SU-DHL-6 (cell line): ENCODE results near the gene MIA2.

Experiments used
- H2AFZ ChIP-seq: fragments of 200-600 bp; sonication (generic); 2 replicates; pipeline ENCODE4 v1.6.1; 2014; ENCODE audit warnings: low read depth, mild to moderate bottlenecking, moderate library complexity, mixed read lengths, antibody characterized with exemption, low read length; ENCODE audit not compliant: severe bottlenecking
- H3F3A ChIP-seq: fragments of 200-600 bp; shearing (Covaris generic); 2 replicates; pipeline ENCODE4 v1.6.0; 2016; ENCODE audit warnings: antibody characterized with exemption, mild to moderate bottlenecking; ENCODE audit not compliant: insufficient read depth
- H3K27ac ChIP-seq: fragments of 200-600 bp; sonication (generic); 2 replicates; pipeline ENCODE4 v1.5.1; 2016; ENCODE audit warnings: low read depth, mild to moderate bottlenecking, low read length, moderate library complexity, mixed read lengths
- H3K27me3 ChIP-seq: fragments of 200-600 bp; sonication (generic), shearing (Covaris generic); 2 replicates; pipeline ENCODE4 v1.6.0; 2014; ENCODE audit warnings: mild to moderate bottlenecking, low read length
- H3K36me3 ChIP-seq: fragments of 200-600 bp; sonication (generic); 2 replicates; pipeline ENCODE4 v1.6.1; 2014; ENCODE audit warnings: mild to moderate bottlenecking, low read length, mixed read lengths
- H3K4me2 ChIP-seq: fragments of 300-600, 200-600 bp; shearing (Covaris generic), sonication (generic); 2 replicates; pipeline ENCODE4 v1.6.0; 2014; ENCODE audit warnings: low read length, low read depth, mild to moderate bottlenecking; ENCODE audit not compliant: poor library complexity, severe bottlenecking
- H3K4me3 ChIP-seq: fragments of 200-600 bp; sonication (generic); 2 replicates; pipeline ENCODE4 v1.5.1; 2014; ENCODE audit warnings: antibody characterized with exemption, low read length, mild to moderate bottlenecking, mixed read lengths; ENCODE audit not compliant: insufficient read depth, poor library complexity, severe bottlenecking
- H3K79me2 ChIP-seq: fragments of 200-600 bp; sonication (generic); 2 replicates; pipeline ENCODE4 v1.6.1; 2014; ENCODE audit warnings: mild to moderate bottlenecking, low read length, moderate library complexity; ENCODE audit not compliant: insufficient read depth
- H3K9ac ChIP-seq: fragments of 200-600 bp; sonication (generic); 2 replicates; pipeline ENCODE4 v1.7.0; 2014; ENCODE audit warnings: mild to moderate bottlenecking, low read length
- H3K9me2 ChIP-seq: fragments of 200-600 bp; sonication (generic); replicated peaks from 2 replicates; pipeline ENCODE4 v1.6.1; 2014; ENCODE audit warnings: low read length; ENCODE audit not compliant: insufficient read depth
- H3K9me3 ChIP-seq: fragments of 200-600 bp; sonication (generic); 2 replicates; pipeline ENCODE4 v1.6.1; 2014; ENCODE audit warnings: low read length, mixed read lengths; ENCODE audit not compliant: insufficient read depth
- H4K20me1 ChIP-seq: fragments of 200-600 bp; sonication (generic); 2 replicates; pipeline ENCODE4 v1.6.1; 2014; ENCODE audit warnings: low read depth, mild to moderate bottlenecking, antibody characterized with exemption, low read length, moderate library complexity, mixed read lengths
- CTCF ChIP-seq: fragments of 200-600 bp; sonication (generic); IDR thresholded peaks from one replicate; pipeline ENCODE4 v1.5.1; 2017; ENCODE audit warnings: antibody characterized with exemption, mild to moderate bottlenecking, low read length, moderate library complexity; ENCODE audit not compliant: insufficient read depth, poor library complexity, severe bottlenecking
- EZH2phosphoT487 ChIP-seq: fragments of 200-600 bp; sonication (generic), shearing (Covaris generic); conservative IDR thresholded peaks from 2 replicates; pipeline ENCODE4 v1.6.1; 2018; ENCODE audit warnings: mild to moderate bottlenecking, antibody characterized with exemption, low read length, moderate library complexity, mixed read lengths

The MIA2 gene

GRCh38 chr14:39320318-39320717, 86.6 kb downstream of the MIA2 start:
- H3K4me3 ChIP-seq = no peak overlapping the region
- H2AFZ ChIP-seq = no peak overlapping the region
- H3F3A ChIP-seq = no peaks in the 10 kb centered on the region; the same call in 1 of the 2 replicates
- no peaks in the 10 kb centered on the region for H3K27me3 ChIP-seq
- no peak overlapping the region for H3K9ac ChIP-seq
- TF ChIP-seq CTCF = no peak
- TF ChIP-seq EZH2phosphoT487 = no peak
- H3K9me3 ChIP-seq = no peaks in the 10 kb centered on the region
- H4K20me1 ChIP-seq = no peaks in the 10 kb centered on the region
- H3K79me2 ChIP-seq = no peaks in the 10 kb centered on the region
- H3K9me2 ChIP-seq = no peaks in the 10 kb centered on the region
- no peak overlapping the region for H3K4me2 ChIP-seq
- no peak overlapping the region for H3K27ac ChIP-seq
- H3K36me3 ChIP-seq = no peaks in the 10 kb centered on the region; the same call in none of the 2 replicates

GRCh38 chr14:39322807-39323206, 89.1 kb downstream of the MIA2 start:
- Histone ChIP-seq H4K20me1 (no peaks in the 10 kb centered on the region), H3K9me2 (no peaks in the 10 kb centered on the region), H3F3A (no peaks in the 10 kb centered on the region; the same call in 1 of the 2 replicates), H3K4me2 (no peak overlapping the region), H3K27me3 (no peaks in the 10 kb centered on the region), H3K27ac (no peak overlapping the region), H3K9me3 (no peaks in the 10 kb centered on the region), H3K36me3 (peaks cover 6% of the 10 kb centered on the region), H3K9ac (no peak overlapping the region), H2AFZ (no peak overlapping the region), H3K79me2 (no peaks in the 10 kb centered on the region), H3K4me3 (no peak overlapping the region)
- TF ChIP-seq EZH2phosphoT487 (no peak), CTCF (no peak)

- Histone ChIP-seq H3K9me2 (no peaks in the 10 kb centered on the region), H3K9me3 (no peaks in the 10 kb centered on the region), H3K79me2 (no peaks in the 10 kb centered on the region), H2AFZ (no peak overlapping the region), H3K9ac (no peak overlapping the region), H3K27me3 (no peaks in the 10 kb centered on the region), H3K4me2 (no peak overlapping the region), H3F3A (no peaks in the 10 kb centered on the region; the same call in 1 of the 2 replicates), H3K36me3 (peaks cover 6% of the 10 kb centered on the region; the same call in 1 of the 2 replicates), H4K20me1 (no peaks in the 10 kb centered on the region), H3K27ac (no peak overlapping the region), H3K4me3 (no peak overlapping the region)
- no peak for TF ChIP-seq EZH2phosphoT487
- TF ChIP-seq CTCF = no peak
These were observed 90.4 kb downstream of the MIA2 start for GRCh38 chr14:39324097-39324496.
